ENCODE results near the gene PDE7B. TPM values are rescaled to one million over a fixed set of nuclear protein-coding genes. Genes with fewer than 3 reads are reported as not detected.

The PDE7B gene
- total RNA-seq, 1 experiment from 2014 or later = 0.03 TPM

GRCh38 chr6:135866445-135867123 is 15.1 kb downstream of the PDE7B start:
- no peaks in the 10 kb centered on the region for H3K4me1 ChIP-seq (ENCODE audit: control insufficient read depth, insufficient read depth, low read length)
- ChIA-PET POLR2A (no interaction called here), CTCF (no interaction called here)
- DNase-seq (ENCODE audit: low read depth, low spot score) = no peak
- in situ Hi-C loops (cut with HindIII; ENCODE audit: low pct_unique_long_range_greater_than_20kb, low sequenced_read_pairs) = no loop called here
- BruUV-seq (replicated peaks) = no TSS peak
- no peak for TF ChIP-seq CTCF (IDR thresholded peaks at IDR 0.05)
- no peak for TF ChIP-seq POLR2AphosphoS5 (IDR thresholded peaks at IDR 0.05; ENCODE audit: low read depth, low read length)
- TF ChIP-seq TCF7L2 (IDR thresholded peaks at IDR 0.05; ENCODE audit: low read depth, low read length) = no peak
- no peak for TF ChIP-seq REST (IDR thresholded peaks at IDR 0.05; ENCODE audit: insufficient read depth in 1 of 2, low read depth in 2 of 2, low read length in 1 of 2)
- no peak for TF ChIP-seq SIN3A (IDR thresholded peaks at IDR 0.05; ENCODE audit: borderline replicate concordance, insufficient read depth, low read depth, low read length)
- no peak overlapping the region for H3K27ac ChIP-seq (ENCODE audit: low read length)
- no peaks in the 10 kb centered on the region for H3K9me3 ChIP-seq (ENCODE audit: control insufficient read depth, insufficient read depth, low read depth, low read length)
- no peaks in the 10 kb centered on the region for H3K27me3 ChIP-seq (ENCODE audit: control insufficient read depth, insufficient read depth, low read length)
- intact Hi-C loops (cut with micrococcal nuclease; ENCODE audit: unreplicated experiment) = no loop called here
- no peak for ATAC-seq
- no peak overlapping the region for H3K4me3 ChIP-seq (ENCODE audit: low read depth in 2 of 2, low read length in 2 of 2)
- no peaks in the 10 kb centered on the region for H3K36me3 ChIP-seq (ENCODE audit: control insufficient read depth, insufficient read depth, low read length)

- no peak overlapping the region for H3K4me3 ChIP-seq (ENCODE audit: low read depth in 2 of 2, low read length in 2 of 2)
- BruUV-seq (replicated peaks) = no TSS peak
- intact Hi-C loops (cut with micrococcal nuclease; ENCODE audit: unreplicated experiment) (no loop called here), in situ Hi-C loops (cut with HindIII; ENCODE audit: low pct_unique_long_range_greater_than_20kb, low sequenced_read_pairs) (no loop called here)
- ATAC-seq (no peak), DNase-seq (ENCODE audit: low read depth, low spot score) (no peak)
- ChIA-PET POLR2A (no interaction called here), CTCF (no interaction called here)
- no peaks in the 10 kb centered on the region for H3K27me3 ChIP-seq (ENCODE audit: control insufficient read depth, insufficient read depth, low read length)
- H3K9me3 ChIP-seq (ENCODE audit: control insufficient read depth, insufficient read depth, low read depth, low read length) = no peaks in the 10 kb centered on the region
- TF ChIP-seq REST (IDR thresholded peaks at IDR 0.05; ENCODE audit: insufficient read depth in 1 of 2, low read depth in 2 of 2, low read length in 1 of 2) (no peak), SIN3A (IDR thresholded peaks at IDR 0.05; ENCODE audit: borderline replicate concordance, insufficient read depth, low read depth, low read length) (no peak), TCF7L2 (IDR thresholded peaks at IDR 0.05; ENCODE audit: low read depth, low read length) (no peak), POLR2AphosphoS5 (IDR thresholded peaks at IDR 0.05; ENCODE audit: low read depth, low read length) (no peak), CTCF (IDR thresholded peaks at IDR 0.05) (no peak)
- H3K27ac ChIP-seq (ENCODE audit: low read length) = no peak overlapping the region
- H3K4me1 ChIP-seq (ENCODE audit: control insufficient read depth, insufficient read depth, low read length) = no peaks in the 10 kb centered on the region
- H3K36me3 ChIP-seq (ENCODE audit: control insufficient read depth, insufficient read depth, low read length) = no peaks in the 10 kb centered on the region
Observed at GRCh38 chr6:135867332-135867731, 15.8 kb downstream of the PDE7B start.

Data from Panc1 (cell line).